ENCODE results near the gene SRRM5.
A peak's percentile ranks its signal among the peaks of the same experiment; 100 is the strongest.
"Not testable (repeated sequence)": the region's sequence is repeated elsewhere in the genome, so short reads cannot be mapped to it uniquely, and the experiment has no call there.

SRRM5 gene

GRCh38 chr19:43634872-43635560 lies 23.1 kb downstream of the SRRM5 start:
- no peaks in the 10 kb centered on the region for H3K9me3 Mint-ChIP-seq
- H3K4me3 Mint-ChIP-seq: peak overlapping the region; percentile 76 to 83 (median 79)
- TF ChIP-seq CTCF (IDR thresholded peaks at IDR 0.05; ENCODE audit: unreplicated experiment in 3 of 3): no peak
- H3K36me3 Mint-ChIP-seq (ENCODE audit: low read depth): peaks cover 3% of the 10 kb centered on the region
- H3K27me3 Mint-ChIP-seq (ENCODE audit: low read depth): peaks cover 15% of the 10 kb centered on the region
- H3K27ac Mint-ChIP-seq: peak overlapping the region; percentile 64 to 98 (median 91)
- peaks cover 24% of the 10 kb centered on the region for H3K4me1 Mint-ChIP-seq

- H3K9me3 Mint-ChIP-seq; H3K36me3 Mint-ChIP-seq (ENCODE audit: low read depth): not testable (repeated sequence)
- Mint-ChIP-seq H3K4me1 (peaks cover 24% of the 10 kb centered on the region), H3K27me3 (ENCODE audit: low read depth) (peaks cover 15% of the 10 kb centered on the region), H3K4me3 (peak overlapping the region; percentile 76 to 83 (median 79)), H3K27ac (peak overlapping the region; percentile 64 to 98 (median 91))
These were observed 23.7 kb downstream of the SRRM5 start for GRCh38 chr19:43635561-43635940.

- Mint-ChIP-seq H3K4me1 (peaks cover 25% of the 10 kb centered on the region), H3K36me3 (ENCODE audit: low read depth) (peaks cover 3% of the 10 kb centered on the region), H3K27ac (peak overlapping the region in 2 of 3 experiments; percentile 91 to 98), H3K9me3 (no peaks in the 10 kb centered on the region), H3K27me3 (ENCODE audit: low read depth) (peaks cover 18% of the 10 kb centered on the region), H3K4me3 (peak overlapping the region in 2 of 3 experiments; percentile 76 to 83)
- no peak for TF ChIP-seq CTCF (IDR thresholded peaks at IDR 0.05; ENCODE audit: unreplicated experiment in 3 of 3)
These were observed 24.3 kb downstream of the SRRM5 start for GRCh38 chr19:43636121-43636683.

- peaks cover under 1% of the 10 kb centered on the region for H3K36me3 Mint-ChIP-seq (ENCODE audit: low read depth)
- peak overlapping the region; percentile 91 to 95 (median 92) for H3K4me3 Mint-ChIP-seq
- no peaks in the 10 kb centered on the region for H3K9me3 Mint-ChIP-seq
- TF ChIP-seq CTCF (IDR thresholded peaks at IDR 0.05; ENCODE audit: unreplicated experiment in 3 of 3): no peak
- H3K27ac Mint-ChIP-seq: peak overlapping the region; percentile 19 to 69 (median 59)
- peaks cover 26% of the 10 kb centered on the region for H3K27me3 Mint-ChIP-seq (ENCODE audit: low read depth)
- H3K4me1 Mint-ChIP-seq: peaks cover 42% of the 10 kb centered on the region
These were observed 26.5 kb downstream of the SRRM5 start for GRCh38 chr19:43638214-43638994.

- peaks cover 26% of the 10 kb centered on the region for H3K27me3 Mint-ChIP-seq (ENCODE audit: low read depth)
- H3K4me3 Mint-ChIP-seq: peak overlapping the region; percentile 91 to 95 (median 92)
- peaks cover 44% of the 10 kb centered on the region for H3K4me1 Mint-ChIP-seq
- H3K36me3 Mint-ChIP-seq (ENCODE audit: low read depth): no peaks in the 10 kb centered on the region
- no peaks in the 10 kb centered on the region for H3K9me3 Mint-ChIP-seq
- H3K27ac Mint-ChIP-seq: peak overlapping the region; percentile 19 to 69 (median 59)
- no peak for TF ChIP-seq CTCF (IDR thresholded peaks at IDR 0.05; ENCODE audit: unreplicated experiment in 3 of 3)
These were observed 27.2 kb downstream of the SRRM5 start for GRCh38 chr19:43638995-43639518.
